Activated CD8-positive, alpha-beta memory T cell treated with anti-CD3 and anti-CD28 coated beads, Interleukin-2, amount 50 U/mL, for 4 hours (primary cell): ENCODE measurements around the gene RGSL1.
"Not testable (repeated sequence)": the region's sequence is repeated elsewhere in the genome, so short reads cannot be mapped to it uniquely, and the experiment has no call there.

Experiments
- DNase-seq: peaks from one replicate; pipeline ENCODE4 v3.0.0-alpha.2; 2020

RGSL1 gene

DNA sequence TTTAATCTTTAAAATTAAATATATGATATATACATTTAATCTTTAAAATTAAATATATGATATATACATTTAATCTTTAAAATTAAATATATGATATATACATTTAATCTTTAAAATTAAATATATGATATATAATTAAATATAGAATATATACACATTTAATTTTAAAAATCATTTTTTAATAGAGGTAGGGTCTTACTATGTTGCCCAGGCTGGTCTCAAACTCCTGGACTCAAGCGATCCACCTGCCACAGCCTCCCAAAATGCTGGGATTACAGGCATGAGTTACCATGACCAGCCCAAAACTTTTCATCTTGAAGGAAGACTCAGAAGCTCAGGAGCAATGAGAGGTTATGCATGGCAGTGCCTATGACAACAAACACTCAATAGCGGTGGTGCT lies 2.8 kb upstream of the RGSL1 start:
- not testable (repeated sequence) for DNase-seq

DNA sequence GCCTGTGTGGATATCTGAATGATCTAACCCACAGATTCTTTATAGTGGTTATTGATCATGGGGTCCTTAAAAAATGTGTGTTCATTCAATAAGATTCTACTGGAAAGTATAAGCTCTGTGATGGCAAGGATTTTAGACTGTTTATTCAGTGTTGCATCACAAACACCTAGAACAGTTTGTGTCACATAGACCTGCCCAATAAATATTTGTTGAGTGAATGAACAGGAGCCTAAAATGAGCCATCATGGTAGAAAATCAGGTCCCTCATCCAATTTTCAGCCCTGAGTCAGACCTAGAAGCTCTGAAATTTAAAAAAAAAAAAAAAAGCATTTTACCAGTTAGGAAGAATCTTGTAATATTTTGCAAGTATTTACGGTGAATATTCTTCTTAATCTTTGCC lies 2.3 kb upstream of the RGSL1 start:
- no peak for DNase-seq

DNA sequence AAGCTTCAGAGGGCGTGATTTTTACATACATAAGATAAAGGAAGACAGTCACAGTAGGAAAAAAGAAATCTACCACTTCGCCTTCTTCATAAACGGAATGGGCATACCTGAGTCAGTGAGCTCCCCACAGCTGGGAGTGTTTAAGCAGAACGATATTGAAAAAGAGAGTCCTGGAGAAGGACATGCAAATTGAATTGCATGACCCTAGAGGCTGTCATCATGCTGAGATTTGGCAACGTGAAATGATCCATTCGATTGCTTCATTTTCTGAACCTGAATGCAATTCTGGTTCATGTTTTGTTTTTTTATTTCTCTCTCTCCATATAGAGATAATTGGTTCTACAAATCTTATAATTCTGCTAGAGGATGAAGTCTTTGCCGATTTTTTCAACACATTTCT lies 3.7 kb downstream of the RGSL1 start:
- DNase-seq = no peak

DNA sequence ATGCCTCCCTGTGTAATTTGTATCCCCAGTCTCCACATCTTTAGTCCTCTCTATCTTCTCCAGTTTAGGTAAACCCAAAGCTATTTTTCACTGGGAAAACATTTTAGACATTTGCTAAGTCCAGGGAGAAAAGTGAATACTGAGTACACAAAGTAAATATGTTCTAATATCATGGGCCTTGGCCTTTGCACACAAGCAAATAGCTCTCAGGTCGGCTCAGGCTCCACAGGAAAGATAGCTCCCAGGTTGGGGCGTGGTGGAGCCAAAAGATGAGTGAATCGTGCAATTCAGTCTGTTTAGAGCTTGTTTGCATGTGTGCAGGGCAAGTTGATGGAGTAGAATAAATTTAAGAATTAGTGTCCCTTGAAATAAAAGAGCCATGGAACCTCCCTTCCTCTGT lies 7.9 kb downstream of the RGSL1 start:
- DNase-seq = no peak

DNA sequence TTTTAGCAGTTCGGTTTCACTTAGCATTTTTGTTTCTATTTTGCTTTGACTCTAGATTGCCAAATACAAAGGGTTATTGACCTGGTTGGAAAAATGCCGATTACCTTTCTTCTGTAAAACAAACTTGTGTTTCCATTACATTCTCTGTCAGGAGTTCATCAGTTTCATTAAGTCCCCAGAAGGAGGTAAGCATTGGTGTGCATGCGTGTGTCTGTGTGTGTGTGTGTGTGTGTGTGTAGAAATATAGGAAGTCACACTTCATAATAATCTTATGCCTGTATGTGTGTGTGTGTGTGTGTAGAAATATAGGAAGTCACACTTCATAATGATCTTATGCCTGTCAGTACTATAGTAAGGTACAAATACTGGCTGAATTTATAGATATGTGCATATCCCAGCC lies 10.0 kb downstream of the RGSL1 start:
- no peak for DNase-seq

DNA sequence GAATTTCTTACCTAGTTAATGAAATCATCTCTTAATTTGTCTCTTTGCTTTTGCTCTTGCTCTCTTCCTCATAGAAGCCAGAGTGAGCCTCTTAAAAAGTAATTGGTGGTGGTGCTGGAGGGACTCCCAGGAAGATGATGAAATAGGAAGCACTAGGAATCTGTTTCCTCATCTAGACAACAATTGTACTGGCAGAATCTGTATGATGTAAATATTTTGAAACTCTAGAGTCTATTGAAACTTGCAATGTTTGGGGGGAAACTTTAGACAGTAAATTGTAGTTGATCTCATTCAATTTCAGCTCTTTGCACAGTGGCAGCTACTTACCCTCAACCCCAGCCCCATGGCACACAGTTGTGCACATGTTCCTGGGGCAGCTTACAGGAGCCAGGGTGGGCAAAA lies 10.6 kb downstream of the RGSL1 start:
- DNase-seq = no peak

DNA sequence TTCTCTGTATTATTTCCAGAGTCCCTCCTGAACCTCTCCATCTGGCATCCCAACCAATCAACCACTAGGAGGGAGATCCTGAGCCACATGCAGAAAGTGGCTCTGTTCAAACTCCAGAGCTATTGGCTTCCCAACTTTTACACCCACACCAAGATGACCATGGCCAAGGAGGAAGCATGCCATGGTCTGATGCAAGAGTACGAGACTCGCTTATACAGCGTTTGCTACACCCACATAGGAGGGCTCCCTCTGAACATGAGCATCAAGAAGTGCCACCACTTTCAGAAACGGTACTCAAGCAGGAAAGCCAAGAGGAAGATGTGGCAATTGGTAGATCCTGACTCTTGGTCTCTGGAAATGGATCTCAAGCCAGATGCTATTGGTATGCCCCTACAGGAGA lies 23.6 kb downstream of the RGSL1 start:
- no peak for DNase-seq

DNA sequence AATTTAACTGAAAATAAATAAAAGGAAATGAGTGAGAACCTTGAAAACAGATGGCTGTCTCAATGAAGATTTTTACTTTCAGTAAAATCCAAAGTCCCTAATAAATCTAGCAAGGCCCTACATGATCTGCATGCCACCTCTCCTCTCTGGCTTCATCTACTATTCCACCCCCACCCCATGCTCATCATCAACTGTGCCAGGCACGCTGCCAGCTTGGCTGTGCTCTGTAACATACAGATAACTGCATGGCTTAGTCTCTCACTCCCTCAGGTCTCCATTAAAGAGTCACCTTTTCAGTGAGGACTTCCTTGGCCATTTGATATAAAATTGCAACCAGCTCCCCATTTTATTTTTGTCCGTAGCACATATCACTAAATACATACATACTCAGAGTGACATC lies 26.7 kb downstream of the RGSL1 start:
- no peak for DNase-seq

DNA sequence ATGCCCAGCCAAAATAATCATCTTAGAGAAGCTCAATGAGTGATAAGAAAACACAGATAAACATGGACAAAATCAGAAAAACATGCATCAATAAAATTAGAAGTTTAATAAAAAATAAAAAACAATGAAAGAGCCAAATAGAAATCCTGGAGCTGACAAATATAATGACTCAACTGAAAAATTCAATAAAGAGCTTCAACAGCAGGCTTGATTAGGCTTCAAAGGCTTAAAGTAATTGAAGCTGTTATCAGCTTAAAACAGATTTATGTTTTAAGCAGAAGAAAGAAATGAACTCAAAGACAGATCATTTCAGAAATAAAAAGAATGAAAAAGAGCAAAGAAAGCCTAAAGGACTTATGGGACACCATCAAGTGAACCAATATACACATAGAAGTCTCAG lies 28.3 kb downstream of the RGSL1 start:
- no peak for DNase-seq

DNA sequence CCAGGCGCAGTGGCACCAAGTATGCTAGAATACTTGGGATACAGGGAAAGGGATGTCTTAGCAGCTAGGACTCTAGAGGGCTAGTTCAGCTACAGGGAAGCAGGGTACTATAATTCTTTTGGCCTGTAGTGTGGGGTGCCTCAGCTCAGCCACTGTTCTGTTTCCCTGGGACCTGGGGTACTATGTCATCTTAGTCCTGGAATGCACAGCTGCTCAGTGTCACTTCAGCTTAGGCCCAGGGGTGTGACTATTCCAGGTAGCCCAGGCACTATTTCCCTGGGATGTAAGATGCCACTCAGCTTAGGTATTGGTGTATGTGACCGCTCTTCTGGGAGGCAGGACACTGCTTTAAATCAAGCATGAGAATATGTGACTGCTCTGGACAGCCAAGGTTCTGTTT lies 34.1 kb downstream of the RGSL1 start:
- no peak for DNase-seq

DNA sequence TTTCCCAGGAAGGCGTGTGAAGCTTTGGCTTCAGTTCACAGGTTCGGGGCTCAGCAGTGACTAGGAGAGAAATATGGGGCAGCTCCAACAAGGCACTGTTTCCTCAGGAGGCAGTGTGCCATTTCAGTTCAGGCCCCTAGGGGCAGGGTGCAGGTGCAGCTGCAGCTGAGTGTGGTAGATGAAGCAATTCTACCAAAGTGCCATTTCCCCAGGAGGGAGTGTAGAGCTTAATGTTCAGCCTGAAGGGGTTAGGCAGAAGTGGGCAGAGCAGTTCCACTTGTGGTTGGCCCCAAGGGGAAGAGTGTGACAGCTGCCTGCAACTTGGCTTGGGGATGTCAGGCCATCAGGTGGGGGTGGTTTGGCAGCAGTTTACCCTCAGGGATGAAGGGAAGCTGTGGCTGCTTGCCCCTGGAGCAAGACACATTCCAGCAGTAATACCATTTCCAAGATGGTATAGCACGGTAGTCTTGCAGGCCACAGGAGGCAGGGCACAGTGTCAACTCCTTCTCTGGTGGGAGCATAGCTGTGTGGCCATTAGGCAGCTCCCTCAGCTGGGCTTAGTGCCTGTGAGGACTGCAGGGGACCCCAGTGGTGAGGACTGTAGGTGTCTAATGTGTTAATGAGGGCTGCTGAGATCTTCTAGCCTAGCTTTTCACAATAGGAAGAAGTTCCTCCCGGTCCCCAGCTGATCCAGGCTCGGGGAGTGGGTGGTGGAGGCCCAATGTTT lies 34.7 kb downstream of the RGSL1 start:
- no peak for DNase-seq

DNA sequence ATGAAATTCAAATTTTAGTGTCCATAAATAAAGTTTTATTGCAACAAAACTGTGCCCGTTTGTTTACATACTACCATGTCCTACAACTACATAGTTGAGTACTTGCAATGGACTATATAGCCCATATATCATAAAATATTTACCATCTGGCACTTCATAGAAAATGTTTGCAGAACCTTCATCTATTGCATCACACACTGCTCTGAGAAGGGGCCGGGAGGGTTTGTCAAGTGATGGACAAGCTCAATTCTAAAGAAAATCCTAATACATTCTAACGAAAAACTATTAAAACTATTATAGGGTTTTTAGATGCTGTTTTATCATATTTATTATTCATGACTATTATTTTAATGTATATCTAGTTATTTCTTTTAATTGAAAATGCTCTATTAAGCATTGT lies 35.9 kb downstream of the RGSL1 start:
- no peak for DNase-seq

DNA sequence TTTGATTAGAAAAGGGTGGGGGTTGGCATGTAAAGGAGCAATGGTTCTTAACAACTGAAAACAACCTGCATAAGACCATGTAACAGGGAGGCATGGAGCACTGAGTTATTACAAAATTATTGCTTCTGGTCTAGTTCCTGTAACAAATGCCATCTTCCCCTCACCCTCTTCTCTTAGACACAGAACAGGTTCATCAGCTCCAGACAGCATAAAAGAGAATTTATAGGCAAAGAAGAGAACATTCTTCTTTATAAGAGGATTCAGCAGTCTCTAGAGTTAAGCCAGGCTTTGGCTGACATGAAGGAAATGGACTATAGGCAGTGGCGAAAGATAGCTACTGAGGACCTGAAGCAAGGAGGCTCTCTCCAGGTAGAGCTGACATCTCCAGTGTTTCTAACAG lies 38.9 kb downstream of the RGSL1 start:
- DNase-seq = no peak

DNA sequence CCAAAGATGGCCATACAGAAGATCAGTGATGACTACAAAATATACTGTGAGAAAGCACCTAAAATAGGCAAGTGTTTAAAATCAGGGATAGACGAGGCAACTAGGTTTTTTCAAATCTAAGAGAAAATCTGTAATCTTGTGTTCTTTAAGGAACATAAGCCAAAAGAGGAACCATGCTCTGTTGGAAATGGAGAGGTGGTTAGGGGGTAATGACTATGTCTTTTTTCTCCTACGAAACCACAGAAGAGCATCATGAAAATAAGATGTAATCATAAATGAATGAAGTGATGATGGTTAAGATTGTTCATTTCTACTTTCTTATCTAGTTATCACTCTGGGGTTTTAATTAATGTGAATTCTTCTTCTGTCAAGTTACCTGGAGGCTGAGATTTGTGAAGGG lies 43.1 kb downstream of the RGSL1 start:
- DNase-seq = no peak

DNA sequence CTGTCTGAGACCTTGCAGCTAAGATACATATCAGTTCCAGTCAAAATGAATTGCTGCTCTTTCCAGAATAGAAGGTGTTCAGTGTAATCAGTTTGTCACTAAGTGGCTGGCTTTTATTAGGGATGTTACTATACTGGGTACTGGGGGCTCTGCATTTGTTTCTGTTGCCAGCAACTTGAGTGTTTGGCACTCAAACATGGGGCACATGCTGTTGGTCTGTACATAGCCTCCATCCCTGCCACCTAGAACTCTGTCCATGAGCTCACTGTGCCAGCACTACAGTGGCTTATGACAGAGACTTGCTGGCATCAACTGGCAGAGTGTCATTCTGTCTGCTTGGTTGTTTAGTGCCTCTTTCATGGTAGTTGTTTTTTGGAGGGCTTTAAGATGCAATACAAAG lies 45.1 kb downstream of the RGSL1 start:
- DNase-seq = no peak

DNA sequence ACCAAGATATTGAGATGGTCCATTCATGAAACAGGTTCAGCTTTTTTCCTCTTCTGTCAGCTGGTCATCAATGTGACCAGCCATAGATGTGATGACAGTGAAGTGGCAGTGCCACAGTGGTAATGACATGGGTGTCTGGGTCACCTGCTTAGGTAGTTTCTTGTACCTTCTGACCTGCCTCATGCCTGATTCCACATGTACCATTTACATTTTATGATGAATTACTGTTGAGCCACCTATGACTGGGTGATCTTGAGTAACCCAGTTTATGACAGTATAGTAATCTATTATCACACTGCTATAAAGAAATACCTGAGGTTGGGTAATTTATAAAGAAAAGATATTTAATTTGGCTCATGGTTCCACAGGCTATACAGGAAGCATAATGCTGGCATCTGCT lies 45.7 kb downstream of the RGSL1 start:
- no peak for DNase-seq

DNA sequence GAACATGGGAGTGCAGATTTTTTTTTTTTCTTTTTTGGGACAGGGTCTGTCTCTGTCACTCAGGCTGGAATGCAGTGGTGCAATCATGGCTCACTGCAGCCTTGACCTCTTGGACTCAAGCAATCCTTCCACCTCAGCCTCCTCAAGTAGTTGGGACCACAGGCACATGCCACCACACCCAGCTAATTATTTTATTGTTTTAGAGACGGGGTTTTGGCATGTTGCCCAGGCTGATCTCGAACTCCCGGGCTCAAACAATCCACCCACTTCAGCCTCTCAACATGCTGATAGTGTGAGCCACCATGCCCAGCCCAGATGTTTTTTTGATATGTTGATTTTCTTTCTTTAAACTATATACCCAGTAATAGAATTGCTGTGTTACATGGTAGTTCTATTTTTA lies 57.7 kb downstream of the RGSL1 start:
- no peak for DNase-seq

DNA sequence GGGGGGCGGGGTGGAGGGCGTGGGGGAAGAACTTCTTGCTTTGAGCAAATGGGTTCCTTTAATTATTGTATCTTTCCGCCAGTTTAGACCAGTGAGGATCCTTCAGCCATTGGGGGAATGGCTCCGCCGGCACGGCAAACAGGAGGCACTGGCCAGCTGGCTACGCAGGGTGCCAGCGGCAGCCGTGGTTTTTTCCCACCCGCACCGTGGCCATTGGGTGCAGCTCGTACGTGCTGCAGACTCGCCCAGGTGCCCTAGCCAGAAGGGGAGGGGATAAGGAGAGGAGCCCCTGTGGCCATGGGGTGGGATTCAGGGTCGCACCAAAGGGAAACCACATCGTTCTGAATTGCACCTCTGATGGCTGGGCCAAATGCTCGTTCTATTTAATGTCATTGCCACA lies 65.6 kb downstream of the RGSL1 start:
- DNase-seq = no peak

DNA sequence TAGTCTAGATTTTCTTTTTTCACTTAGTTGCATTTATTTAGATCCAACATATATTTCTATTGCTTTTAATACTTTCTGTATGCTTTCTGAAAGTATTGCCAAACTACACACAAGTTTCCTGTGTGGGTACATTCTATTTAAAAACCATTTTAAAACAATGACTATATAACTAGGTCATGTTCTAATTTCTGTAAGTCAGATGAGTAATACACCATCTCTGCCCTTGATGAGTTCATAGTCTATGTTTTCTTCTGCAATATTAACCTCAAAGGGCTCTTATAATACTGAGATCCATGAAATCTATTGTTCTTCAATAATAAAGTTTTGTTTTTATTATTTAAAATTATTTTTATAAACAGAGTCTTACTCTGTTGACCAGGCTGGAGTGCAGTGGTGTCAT lies 70.8 kb downstream of the RGSL1 start:
- no peak for DNase-seq

DNA sequence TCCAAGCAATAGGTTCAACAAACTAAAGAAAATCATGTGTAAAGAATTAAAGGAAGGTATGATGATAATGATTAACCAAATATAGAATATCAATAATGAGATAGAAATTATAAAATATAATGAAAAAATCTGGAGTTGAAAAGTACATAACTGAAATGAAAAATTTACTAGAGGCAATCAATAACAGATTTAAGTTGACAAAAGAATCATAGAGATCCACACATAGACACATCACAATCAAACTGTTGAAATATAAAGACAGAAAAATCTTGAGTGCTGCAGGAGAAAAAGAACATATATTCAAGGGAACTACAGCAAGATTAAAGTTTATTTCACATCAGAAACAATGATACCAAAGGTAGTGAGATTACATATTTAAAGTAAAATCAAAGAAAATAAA lies 75.4 kb downstream of the RGSL1 start:
- DNase-seq = no peak

DNA sequence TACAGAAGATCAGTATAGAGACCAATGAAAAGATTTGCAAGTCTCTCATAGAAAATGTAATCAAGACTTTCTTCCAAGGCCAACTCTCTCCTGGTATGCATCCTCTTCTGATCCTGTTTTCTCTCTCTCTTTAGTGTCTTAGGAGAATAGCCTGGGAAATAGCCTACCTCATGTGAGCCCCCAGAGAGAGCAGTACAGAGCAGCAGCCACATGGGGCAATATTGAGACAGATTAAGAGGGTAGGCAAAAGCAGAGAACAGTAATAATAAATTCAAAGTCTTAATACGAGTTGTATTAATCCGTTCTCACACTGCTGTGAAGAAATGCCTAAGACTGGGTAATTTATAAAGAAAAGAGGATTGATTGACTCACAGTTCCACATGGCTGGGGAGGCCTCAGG lies 77.7 kb downstream of the RGSL1 start:
- no peak for DNase-seq

DNA sequence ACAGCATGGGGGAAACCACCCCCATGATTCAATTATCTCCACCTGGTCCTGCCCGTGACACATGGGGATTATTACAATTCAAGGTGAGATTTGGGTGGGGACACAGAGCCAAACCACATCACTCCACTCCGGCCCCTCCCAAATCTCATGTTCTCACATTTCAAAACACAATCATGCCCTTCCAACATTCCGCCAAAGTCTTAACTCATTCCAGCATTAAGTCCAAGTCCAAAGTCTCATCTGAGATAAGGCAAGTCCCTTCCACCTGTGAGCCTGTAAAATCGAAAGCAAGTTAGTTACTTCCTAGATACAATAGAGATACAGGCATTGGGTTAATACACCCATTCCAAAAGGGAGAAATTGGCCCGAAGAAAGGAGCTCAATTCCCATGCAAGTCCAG lies 78.3 kb downstream of the RGSL1 start:
- DNase-seq = not testable (repeated sequence)

DNA sequence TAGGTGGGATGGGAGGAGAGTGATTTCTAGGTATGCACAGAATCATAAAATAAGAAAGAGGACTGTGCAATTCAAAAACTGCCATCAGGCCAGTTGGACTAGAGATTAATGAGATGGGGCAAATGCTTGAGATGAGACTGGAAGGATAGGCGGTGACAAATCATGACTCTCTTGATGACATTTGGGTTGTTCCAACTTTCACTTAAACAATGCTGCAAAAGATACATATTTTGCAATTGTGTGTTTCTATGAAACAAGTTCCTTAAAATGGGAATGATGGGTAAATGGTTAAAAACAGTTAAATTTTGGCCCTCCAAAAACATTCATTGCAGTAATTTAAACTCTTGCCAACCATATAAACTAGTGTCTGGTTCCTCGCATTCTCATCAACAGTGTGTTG lies 84.0 kb downstream of the RGSL1 start:
- DNase-seq = no peak

DNA sequence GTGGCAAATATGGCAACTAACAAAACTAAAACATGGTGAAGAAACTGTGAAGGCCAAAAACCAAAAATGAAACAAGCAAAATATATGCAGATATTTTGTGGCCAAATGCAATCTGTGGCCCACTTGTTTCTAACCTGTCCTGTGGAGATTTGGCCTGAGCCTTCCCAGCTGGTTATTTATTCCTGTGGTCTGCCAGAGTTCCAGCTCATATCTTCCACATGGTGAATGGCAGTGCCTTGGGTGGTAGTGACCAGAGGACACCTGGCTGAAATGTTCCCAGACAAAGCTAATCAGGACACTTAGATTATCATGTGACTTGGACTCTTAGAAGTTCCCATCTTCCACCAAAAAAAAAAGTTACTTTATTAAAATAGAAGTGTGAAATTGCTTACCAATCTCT lies 99.4 kb downstream of the RGSL1 start:
- no peak for DNase-seq

DNA sequence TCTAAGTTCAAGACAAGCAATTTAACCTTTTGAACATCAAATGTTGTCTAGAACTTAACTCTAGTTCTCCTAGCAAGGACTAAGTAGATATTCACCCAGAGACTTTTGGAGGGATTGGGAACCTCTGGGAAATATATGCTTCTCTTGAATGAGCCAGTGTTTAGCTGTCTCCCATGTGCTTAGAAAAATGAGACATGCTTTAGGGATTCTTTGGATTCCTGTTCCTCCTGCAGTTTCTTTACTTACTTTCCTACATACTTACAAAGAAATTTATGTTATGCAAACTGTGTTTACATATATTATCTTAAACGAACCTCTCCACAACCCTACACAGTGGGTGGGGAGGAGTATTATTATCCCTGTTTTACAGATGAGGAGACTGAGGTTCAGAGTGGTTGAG lies 99.9 kb downstream of the RGSL1 start:
- DNase-seq = no peak

DNA sequence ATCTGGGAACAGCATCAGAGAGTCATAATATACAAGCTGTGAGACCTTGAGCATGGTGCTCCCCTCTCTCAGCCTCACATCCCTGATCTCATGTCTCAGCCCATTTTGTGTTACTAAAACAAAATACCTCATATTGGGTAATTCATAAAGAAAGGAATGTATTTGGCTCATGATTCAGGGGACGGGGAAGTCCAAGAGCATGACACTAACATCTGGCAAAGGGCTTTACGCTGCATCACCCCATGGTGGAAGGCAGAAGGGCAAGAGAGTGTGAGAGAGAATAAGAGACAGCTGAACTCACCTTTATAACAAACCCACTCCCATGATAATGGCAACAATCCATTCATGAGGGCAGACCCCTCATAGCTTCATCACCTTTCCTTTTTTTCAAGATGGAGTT lies 102.6 kb downstream of the RGSL1 start:
- no peak for DNase-seq
